ENCODE measurements around the gene CRHR2.

GRCh38 chr7:30698481-30698880 is 16.2 kb upstream of the CRHR2 start:
- no peak for TF ChIP-seq POLR2AphosphoS5 (IDR thresholded peaks at IDR 0.05; ENCODE audit: low read depth, low read length)
- no peak for TF ChIP-seq POLR2A (IDR thresholded peaks at IDR 0.05; ENCODE audit: low read depth, low read length)
